MCF 10A (cell line): ENCODE measurements around the gene KIAA2012. TPM values are rescaled to one million over a fixed set of nuclear protein-coding genes. Genes with fewer than 3 reads are reported as not detected.

Source experiments
- BruUV-seq: library from RNA; stranded (reverse); fragments of 400-500 nt; replicated peaks from 2 replicates; lab custom pipeline; 2021; lab: Mats Ljungman, UMichigan
- CTCF ChIA-PET: fragments of 300-600 bp; sonication (Branson Sonifier 250); formaldehyde crosslinking; extraction: SDS; loops from one replicate; lab custom pipeline; 2021; ENCODE audit warnings: antibody characterized with exemption, inconsistent platforms; lab: Yijun Ruan, JAX
- POLR2A ChIA-PET: fragments of 300-600, 350-650 bp; sonication (Branson Sonifier 250); formaldehyde crosslinking; extraction: SDS; loops from one replicate; lab custom pipeline; 2020; ENCODE audit warnings: antibody characterized with exemption, inconsistent platforms; lab: Yijun Ruan, JAX
- DNase-seq: peaks from one replicate; pipeline ENCODE4 v3.0.0-alpha.2; 2018; ENCODE audit not compliant: unreplicated experiment
- H3K27ac Mint-ChIP-seq: one replicate; pipeline ENCODE4 v1.8.0; 2022; ENCODE audit warnings: mild to moderate bottlenecking, low read depth, mixed read lengths; ENCODE audit not compliant: unreplicated experiment
- H3K27me3 Mint-ChIP-seq: one replicate; pipeline ENCODE4 v1.8.0; 2022; ENCODE audit warnings: mixed read lengths; ENCODE audit not compliant: insufficient read depth, unreplicated experiment
- H3K36me3 Mint-ChIP-seq: one replicate; pipeline ENCODE4 v1.8.0; 2022; ENCODE audit warnings: mild to moderate bottlenecking, moderate library complexity, mixed read lengths; ENCODE audit not compliant: insufficient read depth, unreplicated experiment
- H3K4me1 Mint-ChIP-seq: one replicate; pipeline ENCODE4 v1.8.0; 2022; ENCODE audit warnings: mixed read lengths; ENCODE audit not compliant: insufficient read depth, unreplicated experiment
- H3K4me3 Mint-ChIP-seq: one replicate; pipeline ENCODE4 v1.8.0; 2022; ENCODE audit warnings: mild to moderate bottlenecking, moderate library complexity, mixed read lengths; ENCODE audit not compliant: unreplicated experiment
- H3K9me3 Mint-ChIP-seq: one replicate; pipeline ENCODE4 v1.8.0; 2022; ENCODE audit warnings: mixed read lengths; ENCODE audit not compliant: unreplicated experiment
- CTCF ChIP-seq: fragments of 200-600 bp; IDR thresholded peaks from one replicate; pipeline ENCODE4 v1.8.0; 2022; ENCODE audit warnings: antibody characterized with exemption, mild to moderate bottlenecking; ENCODE audit not compliant: unreplicated experiment
- intact Hi-C: fragments of 100-400 bp; cut with micrococcal nuclease; formaldehyde crosslinking; loops from 2 replicates; pipeline ENCODE4 v1.14.1; 2022
- total RNA-seq: library from RNA; stranded (reverse); gene quantifications from 2 replicates; pipeline ENCODE4 v1.2.3, GENCODE V29; 2022

Gene KIAA2012
- total RNA-seq, 1 experiment from 2014 or later: not detected

- H3K36me3 Mint-ChIP-seq: peaks cover 27% of the 10 kb centered on the region
- ChIA-PET POLR2A (no interaction called here), CTCF (interaction anchor here (0.6 to 1.3 kb wide), 2 partner anchors 22 to 363 kb away, joined by 3 to 5 read pairs; no protein-coding TSS in a partner anchor)
- no peaks in the 10 kb centered on the region for H3K27me3 Mint-ChIP-seq
- DNase-seq: no peak
- intact Hi-C loops: no loop called here
- no peak overlapping the region for H3K4me3 Mint-ChIP-seq
- H3K4me1 Mint-ChIP-seq: no peaks in the 10 kb centered on the region
- H3K27ac Mint-ChIP-seq: no peak overlapping the region
- no peak for TF ChIP-seq CTCF
- H3K9me3 Mint-ChIP-seq: no peaks in the 10 kb centered on the region
- BruUV-seq: no TSS peak
Observed at GRCh38 chr2:202201220-202202160, 128.4 kb downstream of the KIAA2012 start.

GRCh38 chr2:202203348-202203747 is 130.3 kb downstream of the KIAA2012 start:
- Mint-ChIP-seq H3K36me3 (peaks cover 38% of the 10 kb centered on the region), H3K27ac (no peak overlapping the region), H3K9me3 (no peaks in the 10 kb centered on the region), H3K27me3 (no peaks in the 10 kb centered on the region), H3K4me3 (no peak overlapping the region), H3K4me1 (no peaks in the 10 kb centered on the region)
- intact Hi-C loops: no loop called here
- POLR2A ChIA-PET: no interaction called here
- no peak for TF ChIP-seq CTCF
- BruUV-seq: no TSS peak
- CTCF ChIA-PET: interaction anchor here (0.6 to 0.7 kb wide), 2 partner anchors 43 to 162 kb away, joined by 3 read pairs; no protein-coding TSS in a partner anchor
- no peak for DNase-seq

GRCh38 chr2:202204855-202205254 is 131.8 kb downstream of the KIAA2012 start:
- intact Hi-C loops: no loop called here
- ChIA-PET CTCF (interaction anchor here (0.5 kb wide), 1 partner anchor 1133 kb away, joined by 5 read pairs; the partner anchor contains the start of gene HYCC2), POLR2A (interaction anchor here (1.2 kb wide), 1 partner anchor 25 kb away, joined by 3 read pairs; no protein-coding TSS in a partner anchor)
- BruUV-seq: no TSS peak
- DNase-seq: no peak
- Mint-ChIP-seq H3K9me3 (no peaks in the 10 kb centered on the region), H3K27me3 (no peaks in the 10 kb centered on the region), H3K4me3 (no peak overlapping the region), H3K27ac (no peak overlapping the region), H3K4me1 (no peaks in the 10 kb centered on the region), H3K36me3 (peaks cover 51% of the 10 kb centered on the region)
- no peak for TF ChIP-seq CTCF

GRCh38 chr2:202208526-202208925 is 135.5 kb downstream of the KIAA2012 start:
- intact Hi-C loops: no loop called here
- H3K27ac Mint-ChIP-seq: no peak overlapping the region
- no TSS peak for BruUV-seq
- no peaks in the 10 kb centered on the region for H3K27me3 Mint-ChIP-seq
- DNase-seq: no peak
- H3K9me3 Mint-ChIP-seq: no peaks in the 10 kb centered on the region
- no peak overlapping the region for H3K4me3 Mint-ChIP-seq
- CTCF ChIA-PET: interaction anchor here (0.5 to 0.7 kb wide), 2 partner anchors 29 to 35 kb away, joined by 3 to 4 read pairs; no protein-coding TSS in a partner anchor
- peaks cover 71% of the 10 kb centered on the region for H3K36me3 Mint-ChIP-seq
- TF ChIP-seq CTCF: no peak
- POLR2A ChIA-PET: interaction anchor here (0.9 kb wide), 1 partner anchor 10 kb away, joined by 4 read pairs; no protein-coding TSS in a partner anchor
- no peaks in the 10 kb centered on the region for H3K4me1 Mint-ChIP-seq
